HEK293 (cell line): ENCODE data around the gene NCBP1.

Experiments used
- CTCF ChIA-PET: fragments of 350-600 bp; formaldehyde crosslinking; extraction: SDS; loops from one replicate; lab custom pipeline; 2021; ENCODE audit warnings: antibody characterized with exemption; lab: Yijun Ruan, JAX
- POLR2A ChIA-PET: fragments of 300-600 bp; formaldehyde crosslinking; extraction: SDS; loops from one replicate; lab custom pipeline; 2020; ENCODE audit warnings: antibody characterized with exemption, inconsistent platforms; lab: Yijun Ruan, JAX
- H3K27ac ChIP-seq: fragments of 200-500 bp; sonication (Bioruptor generic); 2 replicates; pipeline ENCODE4 v1.5.1; 2014; ENCODE audit warnings: low read depth, low read length, control low read depth, inconsistent platforms; ENCODE audit errors: extremely low read depth
- H3K36me3 ChIP-seq, 2 experiments: fragments of 200-500 bp in 1 of 2; sonication (Bioruptor generic) in 1 of 2; 1 replicate in 1 of 2; 2 replicates in 1 of 2; pipeline ENCODE4 v1.5.1; 2014 to 2017; ENCODE audit warnings: inconsistent platforms in 2 of 2, low read length in 2 of 2; ENCODE audit not compliant: control insufficient read depth in 2 of 2, insufficient read depth in 1 of 2
- H3K4me1 ChIP-seq: fragments of 200-500 bp; sonication (Bioruptor generic); 2 replicates; pipeline ENCODE4 v1.5.1; 2014; ENCODE audit warnings: mild to moderate bottlenecking, low read length, inconsistent platforms; ENCODE audit not compliant: control insufficient read depth, insufficient read depth
- H3K4me3 ChIP-seq: 2 replicates; pipeline ENCODE4 v1.5.1; 2011; ENCODE audit warnings: low read depth, mild to moderate bottlenecking, control low read depth, low read length, moderate library complexity
- H3K9me3 ChIP-seq: fragments of 200-500 bp; sonication (Bioruptor generic); 2 replicates; pipeline ENCODE4 v1.5.1; 2014; ENCODE audit warnings: low read depth, low read length, inconsistent platforms; ENCODE audit not compliant: control insufficient read depth, insufficient read depth
- FEZF1 ChIP-seq: fragments of 450-650 bp; formaldehyde crosslinking; IDR thresholded peaks from 2 replicates; pipeline ENCODE4 v1.5.1; 2016; ENCODE audit warnings: missing biosample characterization, missing genetic modification characterization
- GLIS1 ChIP-seq: fragments of 450-650 bp; formaldehyde crosslinking; IDR thresholded peaks from 2 replicates; pipeline ENCODE4 v1.5.1; 2016; ENCODE audit warnings: missing biosample characterization, missing genetic modification characterization
- IKZF3 ChIP-seq: fragments of 450-650 bp; IDR thresholded peaks from 2 replicates; pipeline ENCODE4 v1.5.0; 2018; ENCODE audit warnings: missing biosample characterization, mild to moderate bottlenecking, missing genetic modification characterization, moderate library complexity
- MEIS1 ChIP-seq: sonication (generic); formaldehyde crosslinking; IDR thresholded peaks from 2 replicates; pipeline ENCODE4 v1.8.1; 2022; ENCODE audit warnings: missing genetic modification reagents, mild to moderate bottlenecking, borderline replicate concordance
- PRDM1 ChIP-seq: fragments of 450-650 bp; formaldehyde crosslinking; IDR thresholded peaks from 2 replicates; pipeline ENCODE4; 2016; ENCODE audit warnings: missing biosample characterization, missing genetic modification characterization
- PRDM10 ChIP-seq: fragments of 450-650 bp; formaldehyde crosslinking; IDR thresholded peaks from 2 replicates; pipeline ENCODE4 v1.5.1; 2016; ENCODE audit warnings: missing biosample characterization, missing genetic modification characterization
- YY1 ChIP-seq: fragments of 450-650 bp; formaldehyde crosslinking; IDR thresholded peaks from 2 replicates; pipeline ENCODE4 v1.5.1; 2018; ENCODE audit warnings: missing biosample characterization, missing genetic modification characterization
- ZBTB48 ChIP-seq: fragments of 450-650 bp; formaldehyde crosslinking; IDR thresholded peaks from 2 replicates; pipeline ENCODE4 v1.5.1; 2016; ENCODE audit warnings: missing biosample characterization, missing genetic modification characterization
- ZFP69B ChIP-seq: fragments of 450-650 bp; formaldehyde crosslinking; IDR thresholded peaks from 2 replicates; pipeline ENCODE4 v1.5.1; 2016; ENCODE audit warnings: missing biosample characterization, missing genetic modification characterization
- ZNF10 ChIP-seq: fragments of 450-650 bp; formaldehyde crosslinking; IDR thresholded peaks from 2 replicates; pipeline ENCODE4 v1.5.1; 2017; ENCODE audit warnings: missing biosample characterization, missing genetic modification characterization
- ZNF274 ChIP-seq, 2 experiments: fragments of 200-500 bp in 1 of 2; fragments of 450-650 bp in 1 of 2; sonication (Bioruptor generic) in 1 of 2; formaldehyde crosslinking in 1 of 2; IDR thresholded peaks; 2 replicates each; pipeline versions ENCODE4 v1.5.1 to v1.6.1; 2014 to 2016; ENCODE audit warnings: borderline replicate concordance in 1 of 2, inconsistent platforms in 1 of 2, low read length in 1 of 2, missing biosample characterization in 1 of 2, missing genetic modification characterization in 1 of 2
- ZNF341 ChIP-seq: fragments of 450-650 bp; formaldehyde crosslinking; IDR thresholded peaks from 2 replicates; pipeline ENCODE4; 2016; ENCODE audit warnings: low read depth, missing biosample characterization, missing genetic modification characterization
- ZNF423 ChIP-seq: fragments of 450-650 bp; formaldehyde crosslinking; IDR thresholded peaks from 2 replicates; pipeline ENCODE4 v1.5.1; 2016; ENCODE audit warnings: missing biosample characterization, missing genetic modification characterization
- ZNF433 ChIP-seq: fragments of 450-650 bp; formaldehyde crosslinking; IDR thresholded peaks from 2 replicates; pipeline ENCODE4 v1.5.1; 2016; ENCODE audit warnings: missing biosample characterization, missing genetic modification characterization, low read depth
- ZNF48 ChIP-seq: fragments of 450-650 bp; formaldehyde crosslinking; IDR thresholded peaks from 2 replicates; pipeline ENCODE4 v1.5.1; 2016; ENCODE audit warnings: missing biosample characterization, missing genetic modification characterization
- ZNF530 ChIP-seq: fragments of 450-650 bp; formaldehyde crosslinking; IDR thresholded peaks from 2 replicates; pipeline ENCODE4 v1.5.1; 2016; ENCODE audit warnings: low read depth, missing biosample characterization, missing genetic modification characterization
- ZNF549 ChIP-seq: fragments of 450-650 bp; IDR thresholded peaks from 2 replicates; pipeline ENCODE4 v1.5.1; 2018; ENCODE audit warnings: missing biosample characterization, missing genetic modification characterization, mild to moderate bottlenecking, inconsistent platforms, moderate library complexity
- ZNF654 ChIP-seq: fragments of 450-650 bp; formaldehyde crosslinking; IDR thresholded peaks from 2 replicates; pipeline ENCODE4 v1.5.1; 2016; ENCODE audit warnings: low read depth, missing biosample characterization, missing genetic modification characterization
- ZNF660 ChIP-seq: fragments of 450-650 bp; IDR thresholded peaks from 2 replicates; pipeline ENCODE4 v1.5.1; 2018; ENCODE audit warnings: missing biosample characterization, mild to moderate bottlenecking, missing genetic modification characterization
- ZNF707 ChIP-seq: fragments of 450-650 bp; formaldehyde crosslinking; IDR thresholded peaks from 2 replicates; pipeline ENCODE4 v1.5.1; 2016; ENCODE audit warnings: missing biosample characterization, missing genetic modification characterization
- ZNF830 ChIP-seq: fragments of 450-650 bp; IDR thresholded peaks from 2 replicates; pipeline ENCODE4 v1.5.0; 2018; ENCODE audit warnings: missing biosample characterization, missing genetic modification characterization, low read depth, mild to moderate bottlenecking, moderate library complexity
- ZSCAN23 ChIP-seq: fragments of 450-650 bp; formaldehyde crosslinking; IDR thresholded peaks from 2 replicates; pipeline ENCODE4 v1.5.1; 2016; ENCODE audit warnings: missing biosample characterization, missing genetic modification characterization
- ZSCAN4 ChIP-seq: fragments of 450-650 bp; formaldehyde crosslinking; IDR thresholded peaks from 2 replicates; pipeline ENCODE4 v1.5.1; 2017; ENCODE audit warnings: missing biosample characterization, missing genetic modification characterization
- ZXDB ChIP-seq: fragments of 450-650 bp; formaldehyde crosslinking; IDR thresholded peaks from 2 replicates; pipeline ENCODE4 v1.5.1; 2016; ENCODE audit warnings: missing biosample characterization, missing genetic modification characterization
- TF ChIP-seq, protein P1 (sequence below): fragments of 450-650 bp; formaldehyde crosslinking; IDR thresholded peaks from 2 replicates; pipeline ENCODE4 v1.5.1; 2016; ENCODE audit warnings: missing biosample characterization, missing genetic modification characterization, borderline replicate concordance

NCBP1 gene

GRCh38 chr9:97706246-97706645 lies 72.6 kb downstream of the NCBP1 start:
- Histone ChIP-seq H3K27ac (no peak overlapping the region), H3K4me3 (no peak overlapping the region)
- TF ChIP-seq ZNF10 (tag by site-specific recombination) (no peak), ZNF830 (tag by site-specific recombination) (no peak), ZNF274 (IDR thresholded peaks at IDR 0.05; ENCODE audit: low read length) (no peak), ZNF274 (tag by site-specific recombination; IDR thresholded peaks at IDR 0.05; ENCODE audit: borderline replicate concordance) (no peak)
- TF ChIP-seq, all 188 proteins: peak for 0
- no peaks in the 10 kb centered on the region for H3K36me3 ChIP-seq
- POLR2A ChIA-PET: interaction anchor here (0.7 kb wide), 1 partner anchor 73 kb away, joined by 3 read pairs; the partner anchor contains the start of genes NCBP1 and TSTD2
- no peaks in the 10 kb centered on the region for H3K9me3 ChIP-seq
- H3K4me1 ChIP-seq: no peaks in the 10 kb centered on the region; the same call in 1 of the 2 replicates
- CTCF ChIA-PET: interaction anchor here (1.2 to 4.0 kb wide), 5 partner anchors 10 to 217 kb away, joined by 5 to 43 read pairs (median 8); partner anchors contain the start of genes TRMO and XPA

- ChIA-PET CTCF (interaction anchor here (0.6 to 2.3 kb wide), 3 partner anchors 58 to 190 kb away, joined by 3 to 15 read pairs (median 4); no protein-coding TSS in a partner anchor), POLR2A (no interaction called here)
- H3K36me3 ChIP-seq: no peaks in the 10 kb centered on the region
- no peak overlapping the region for H3K27ac ChIP-seq
- H3K9me3 ChIP-seq: no peaks in the 10 kb centered on the region
- no peaks in the 10 kb centered on the region for H3K4me1 ChIP-seq
- TF ChIP-seq IKZF3 (no peak), GLIS1 (0 out of 2 replicates have a peak, but pooled peaks have one; percentile 16), ZNF654 (tag by site-specific recombination) (peak; percentile 80), ZXDB (tag by site-specific recombination) (no peak), ZNF660 (peak; percentile 63; the same call in 1 of the 2 replicates), ZBTB48 (tag by site-specific recombination) (peak; percentile 31; the same call in 1 of the 2 replicates)
- no peak overlapping the region for H3K4me3 ChIP-seq
These were observed 77.0 kb downstream of the NCBP1 start for GRCh38 chr9:97710356-97711222.

- TF ChIP-seq FEZF1 (tag by site-specific recombination): no peak
- TF ChIP-seq ZSCAN23: no peak
- no peak for TF ChIP-seq YY1 (tag by site-specific recombination)
- TF ChIP-seq ZNF433 (tag by site-specific recombination): no peak
- TF ChIP-seq ZNF530 (tag by site-specific recombination): no peak
- TF ChIP-seq, protein P1, sequence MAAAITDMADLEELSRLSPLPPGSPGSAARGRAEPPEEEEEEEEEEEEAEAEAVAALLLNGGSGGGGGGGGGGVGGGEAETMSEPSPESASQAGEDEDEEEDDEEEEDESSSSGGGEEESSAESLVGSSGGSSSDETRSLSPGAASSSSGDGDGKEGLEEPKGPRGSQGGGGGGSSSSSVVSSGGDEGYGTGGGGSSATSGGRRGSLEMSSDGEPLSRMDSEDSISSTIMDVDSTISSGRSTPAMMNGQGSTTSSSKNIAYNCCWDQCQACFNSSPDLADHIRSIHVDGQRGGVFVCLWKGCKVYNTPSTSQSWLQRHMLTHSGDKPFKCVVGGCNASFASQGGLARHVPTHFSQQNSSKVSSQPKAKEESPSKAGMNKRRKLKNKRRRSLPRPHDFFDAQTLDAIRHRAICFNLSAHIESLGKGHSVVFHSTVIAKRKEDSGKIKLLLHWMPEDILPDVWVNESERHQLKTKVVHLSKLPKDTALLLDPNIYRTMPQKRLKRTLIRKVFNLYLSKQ (tag by site-specific recombination): no peak
- TF ChIP-seq ZNF341 (tag by site-specific recombination): no peak
- no peak for TF ChIP-seq PRDM10 (tag by site-specific recombination)
- TF ChIP-seq ZNF48 (tag by site-specific recombination): no peak
- no peak for TF ChIP-seq ZFP69B (tag by site-specific recombination)
- TF ChIP-seq MEIS1 (CRISPR knock-in tag): no peak
- no peak for TF ChIP-seq ZNF549 (tag by site-specific recombination)
- no peak for TF ChIP-seq PRDM1 (tag by site-specific recombination)
- no peak for TF ChIP-seq ZNF707 (tag by site-specific recombination)
- TF ChIP-seq ZNF423 (tag by site-specific recombination): no peak
- TF ChIP-seq ZSCAN4 (tag by site-specific recombination): no peak
- ChIA-PET CTCF (interaction anchor here (0.6 to 2.3 kb wide), 4 partner anchors 57 to 190 kb away, joined by 3 to 15 read pairs (median 4); no protein-coding TSS in a partner anchor), POLR2A (no interaction called here)
- no peaks in the 10 kb centered on the region for H3K4me1 ChIP-seq
- H3K4me3 ChIP-seq: no peak overlapping the region
- no peak overlapping the region for H3K27ac ChIP-seq
- H3K9me3 ChIP-seq: no peaks in the 10 kb centered on the region
- no peaks in the 10 kb centered on the region for H3K36me3 ChIP-seq
These were observed 77.6 kb downstream of the NCBP1 start for GRCh38 chr9:97711223-97711626.
